GM19023 (cell line): ENCODE results near the gene CLEC4M.
"Not testable (repeated sequence)": the region's sequence is repeated elsewhere in the genome, so short reads cannot be mapped to it uniquely, and the experiment has no call there.

Source experiments
- ATAC-seq: cut with Tn5 transposase; IDR thresholded peaks from one replicate; pipeline ENCODE4 v1.9.1; 2021; ENCODE audit warnings: mild to moderate bottlenecking, moderate library complexity; ENCODE audit not compliant: unreplicated experiment

Gene CLEC4M

GRCh38 chr19:7739801-7740681 is 23.0 kb upstream of the CLEC4M start:
- no peak for ATAC-seq

- no peak for ATAC-seq
Measured at GRCh38 chr19:7740682-7741054, 22.4 kb upstream of the CLEC4M start.

- no peak for ATAC-seq
Measured at GRCh38 chr19:7742575-7742974, 20.5 kb upstream of the CLEC4M start.

- ATAC-seq: no peak
Measured at GRCh38 chr19:7742991-7743390, 20.1 kb upstream of the CLEC4M start.

- peak; percentile 79 for ATAC-seq
Measured at GRCh38 chr19:7743425-7743841, 19.6 kb upstream of the CLEC4M start.

GRCh38 chr19:7744199-7744786 is 18.8 kb upstream of the CLEC4M start:
- no peak for ATAC-seq

GRCh38 chr19:7744871-7745650 is 18.0 kb upstream of the CLEC4M start:
- ATAC-seq: no peak

- not testable (repeated sequence) for ATAC-seq
Measured at GRCh38 chr19:7746306-7746705, 16.7 kb upstream of the CLEC4M start.

GRCh38 chr19:7746903-7747884 is 15.8 kb upstream of the CLEC4M start, which contains the start of gene CD209:
Gene CD209, minus strand, starts transcription at chr19:7747534. Its CDS starts 23 bp downstream, at chr19:7747511.
- ATAC-seq: no peak

- no peak for ATAC-seq
Measured at GRCh38 chr19:7748171-7748570, 14.9 kb upstream of the CLEC4M start.

- no peak for ATAC-seq
Measured at GRCh38 chr19:7748756-7749155, 14.3 kb upstream of the CLEC4M start.

GRCh38 chr19:7751157-7751783 is 11.8 kb upstream of the CLEC4M start:
- ATAC-seq: no peak

GRCh38 chr19:7756258-7756657 is 6.8 kb upstream of the CLEC4M start:
- no peak for ATAC-seq

GRCh38 chr19:7757358-7757757 is 5.7 kb upstream of the CLEC4M start:
- no peak for ATAC-seq

GRCh38 chr19:7759156-7759555 is 3.9 kb upstream of the CLEC4M start:
- ATAC-seq: no peak

- no peak for ATAC-seq
Measured at GRCh38 chr19:7763696-7764095, 653 bp downstream of the CLEC4M start.

GRCh38 chr19:7764157-7764556 is 1.1 kb downstream of the CLEC4M start:
- not testable (repeated sequence) for ATAC-seq

- not testable (repeated sequence) for ATAC-seq
Measured at GRCh38 chr19:7765043-7765442, 2.0 kb downstream of the CLEC4M start.

GRCh38 chr19:7766535-7766934 is 3.5 kb downstream of the CLEC4M start:
- ATAC-seq: no peak

- ATAC-seq: no peak
Measured at GRCh38 chr19:7767487-7767886, 4.4 kb downstream of the CLEC4M start.
